ENCODE results near the gene ACOT6. TPM values are rescaled to one million over a fixed set of nuclear protein-coding genes. Genes with fewer than 3 reads are reported as not detected.

ACOT6 gene
- total RNA-seq, 2 donors from 2014 or later = not detected

GRCh38 chr14:73599499-73599898 is 12.8 kb upstream of the ACOT6 start:
- TF ChIP-seq POLR2AphosphoS5 (IDR thresholded peaks at IDR 0.05) (no peak), POLR2A (IDR thresholded peaks at IDR 0.05) (no peak), CTCF (IDR thresholded peaks at IDR 0.05) (no peak)
- intact Hi-C loops (cut with DNase I) = no loop called here
- Histone ChIP-seq H3K36me3 (no peaks in the 10 kb centered on the region), H3K9me3 (no peaks in the 10 kb centered on the region), H3K4me1 (replicated peaks) (no peaks in the 10 kb centered on the region), H3K4me3 (no peak overlapping the region), H3K27me3 (replicated peaks; ENCODE audit: insufficient read depth) (no peaks in the 10 kb centered on the region), H3K27ac (no peak overlapping the region)
- no peak for DNase-seq (ENCODE audit: low spot score)

GRCh38 chr14:73602994-73603393 is 9.3 kb upstream of the ACOT6 start:
- no peak for TF ChIP-seq CTCF (IDR thresholded peaks at IDR 0.05)
- no peak for TF ChIP-seq POLR2AphosphoS5 (IDR thresholded peaks at IDR 0.05)
- no peak for TF ChIP-seq POLR2A (IDR thresholded peaks at IDR 0.05)
- H3K4me3 ChIP-seq = no peak overlapping the region
- H3K4me1 ChIP-seq (replicated peaks) = no peaks in the 10 kb centered on the region
- no peaks in the 10 kb centered on the region for H3K9me3 ChIP-seq
- no peaks in the 10 kb centered on the region for H3K27me3 ChIP-seq (replicated peaks; ENCODE audit: insufficient read depth)
- no peaks in the 10 kb centered on the region for H3K36me3 ChIP-seq
- no peak overlapping the region for H3K27ac ChIP-seq
- WGBS = 74% methylated on average over 3 of the region's 3 CpGs
- no peak for DNase-seq (ENCODE audit: low spot score)
- intact Hi-C loops (cut with DNase I) = no loop called here

- H3K27me3 ChIP-seq (replicated peaks; ENCODE audit: insufficient read depth) = no peaks in the 10 kb centered on the region
- H3K27ac ChIP-seq = no peak overlapping the region
- H3K9me3 ChIP-seq = no peaks in the 10 kb centered on the region
- no peak overlapping the region for H3K4me3 ChIP-seq
- H3K36me3 ChIP-seq = no peaks in the 10 kb centered on the region
- no peak for DNase-seq (ENCODE audit: low spot score)
- WGBS = 86% methylated on average over 3 of the region's 3 CpGs
- TF ChIP-seq POLR2AphosphoS5 (IDR thresholded peaks at IDR 0.05) (no peak), POLR2A (IDR thresholded peaks at IDR 0.05) (no peak), CTCF (IDR thresholded peaks at IDR 0.05) (no peak)
- intact Hi-C loops (cut with DNase I) = no loop called here
- no peaks in the 10 kb centered on the region for H3K4me1 ChIP-seq (replicated peaks)
These were observed 6.0 kb upstream of the ACOT6 start for GRCh38 chr14:73606271-73606670.

- Histone ChIP-seq H3K27me3 (replicated peaks; ENCODE audit: insufficient read depth) (no peaks in the 10 kb centered on the region), H3K27ac (no peak overlapping the region), H3K9me3 (no peaks in the 10 kb centered on the region), H3K4me1 (replicated peaks) (no peaks in the 10 kb centered on the region), H3K36me3 (no peaks in the 10 kb centered on the region), H3K4me3 (no peak overlapping the region)
- DNase-seq (ENCODE audit: low spot score) = no peak
- WGBS = 84% methylated on average over 1 of the region's 1 CpG
- no peak for TF ChIP-seq CTCF (IDR thresholded peaks at IDR 0.05)
- TF ChIP-seq POLR2AphosphoS5 (IDR thresholded peaks at IDR 0.05) = no peak
- no peak for TF ChIP-seq POLR2A (IDR thresholded peaks at IDR 0.05)
- intact Hi-C loops (cut with DNase I) = no loop called here
These were observed 5.1 kb upstream of the ACOT6 start for GRCh38 chr14:73607241-73607640.

GRCh38 chr14:73610687-73611086 is 1.6 kb upstream of the ACOT6 start:
- H3K27me3 ChIP-seq (replicated peaks; ENCODE audit: insufficient read depth) = no peaks in the 10 kb centered on the region
- DNase-seq (ENCODE audit: low spot score) = no peak
- no peak overlapping the region for H3K27ac ChIP-seq
- no peaks in the 10 kb centered on the region for H3K9me3 ChIP-seq
- no peak for TF ChIP-seq POLR2AphosphoS5 (IDR thresholded peaks at IDR 0.05)
- no peak for TF ChIP-seq CTCF (IDR thresholded peaks at IDR 0.05)
- TF ChIP-seq POLR2A (IDR thresholded peaks at IDR 0.05) = no peak
- 37% methylated on average over 2 of the region's 2 CpGs for WGBS
- H3K4me1 ChIP-seq (replicated peaks) = no peaks in the 10 kb centered on the region
- intact Hi-C loops (cut with DNase I) = loop anchor here (5.0 kb wide), 1 partner anchor 43 kb away; the partner anchor contains the start of gene ACOT2
- no peak overlapping the region for H3K4me3 ChIP-seq
- no peaks in the 10 kb centered on the region for H3K36me3 ChIP-seq
